ENCODE results near the gene EXOC7. TPM values are rescaled to one million over a fixed set of nuclear protein-coding genes. Genes with fewer than 3 reads are reported as not detected.

EXOC7 gene
- total and polyA plus RNA-seq, 12 donors, result 65.7 to 145 (median 95.8) TPM

- TF ChIP-seq POLR2A (IDR thresholded peaks at IDR 0.05) (no peak), CTCF (IDR thresholded peaks at IDR 0.05) (no peak)
- intact Hi-C loops (cut with DNase I), result no loop called here
- Histone ChIP-seq H3K27me3 (no peaks in the 10 kb centered on the region), H3K4me3 (no peak overlapping the region), H3K4me1 (replicated peaks in 1 of 2) (no peaks in the 10 kb centered on the region), H3K27ac (no peak overlapping the region), H3K9me3 (replicated peaks in 1 of 3) (no peaks in the 10 kb centered on the region), H3K36me3 (replicated peaks in 1 of 2) (no peaks in the 10 kb centered on the region)
- DNase-seq, result no peak
- WGBS, 4 donors, result 82 to 90% (median 84%) methylated on average over 7 of the region's 7 CpGs
Measured at GRCh38 chr17:76115138-76115754, 11.7 kb upstream of the EXOC7 start.

- TF ChIP-seq POLR2A (IDR thresholded peaks at IDR 0.05), result no peak
- no peak for TF ChIP-seq CTCF (IDR thresholded peaks at IDR 0.05)
- Histone ChIP-seq H3K4me1 (replicated peaks in 1 of 2) (no peaks in the 10 kb centered on the region), H3K27ac (no peak overlapping the region), H3K27me3 (no peaks in the 10 kb centered on the region), H3K4me3 (no peak overlapping the region), H3K36me3 (replicated peaks in 1 of 2) (no peaks in the 10 kb centered on the region), H3K9me3 (replicated peaks in 1 of 3) (no peaks in the 10 kb centered on the region)
- DNase-seq, result no peak
- intact Hi-C loops (cut with DNase I), result no loop called here
- 67 to 77% (median 72%) methylated on average over 2 of the region's 2 CpGs for WGBS, 4 donors
Measured at GRCh38 chr17:76111956-76112355, 8.4 kb upstream of the EXOC7 start.

GRCh38 chr17:76107509-76107908 is 3.9 kb upstream of the EXOC7 start:
- no peaks in the 10 kb centered on the region for H3K27me3 ChIP-seq
- H3K4me3 ChIP-seq, result no peak overlapping the region
- 77 to 82% (median 79%) methylated on average over 6 of the region's 6 CpGs for WGBS, 4 donors
- DNase-seq, result no peak
- TF ChIP-seq POLR2A (IDR thresholded peaks at IDR 0.05) (no peak), CTCF (IDR thresholded peaks at IDR 0.05) (no peak)
- H3K9me3 ChIP-seq (replicated peaks in 1 of 3), result no peaks in the 10 kb centered on the region
- H3K4me1 ChIP-seq (replicated peaks in 1 of 2), result peaks cover 11% of the 10 kb centered on the region in 2 donors
- H3K36me3 ChIP-seq (replicated peaks in 1 of 2), result no peaks in the 10 kb centered on the region
- intact Hi-C loops (cut with DNase I), result no loop called here
- H3K27ac ChIP-seq, result no peak overlapping the region

GRCh38 chr17:76106703-76107102 is 3.1 kb upstream of the EXOC7 start:
- TF ChIP-seq CTCF (IDR thresholded peaks at IDR 0.05) (no peak), POLR2A (IDR thresholded peaks at IDR 0.05) (no peak)

More at GRCh38 chr17:76106703-76107102, 3.1 kb upstream of the EXOC7 start:
- Histone ChIP-seq H3K27me3 (no peaks in the 10 kb centered on the region), H3K27ac (no peak overlapping the region), H3K36me3 (replicated peaks in 1 of 2) (peaks cover 0 to 4% of the 10 kb centered on the region in 2 donors), H3K4me3 (no peak overlapping the region), H3K4me1 (replicated peaks in 1 of 2) (peaks cover 13 to 15% of the 10 kb centered on the region in 2 donors), H3K9me3 (replicated peaks in 1 of 3) (no peaks in the 10 kb centered on the region)
- 60 to 80% (median 71%) methylated on average over 3 of the region's 3 CpGs for WGBS, 4 donors
- no peak for DNase-seq
- intact Hi-C loops (cut with DNase I), result no loop called here
